ENCODE measurements around the gene FAM168A.

DNA sequence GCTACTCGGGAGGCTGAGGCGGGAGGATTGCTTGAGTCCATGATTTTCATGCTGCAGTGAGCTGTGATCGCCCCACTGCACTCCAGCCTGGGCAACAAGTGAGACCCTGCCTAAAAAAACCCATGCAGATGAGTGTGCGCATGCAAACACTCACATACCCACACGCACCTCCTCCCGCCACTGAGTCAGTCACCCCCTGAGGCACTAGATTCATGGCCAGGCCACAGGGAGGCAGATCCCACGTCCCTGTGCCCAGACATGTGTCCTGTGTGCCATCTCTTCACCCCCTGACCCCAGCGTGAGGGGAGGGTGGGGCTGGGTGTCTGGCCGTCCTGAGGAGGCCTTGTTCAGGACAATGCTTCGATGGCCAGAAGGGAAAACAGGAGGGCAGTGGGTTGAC lies 206.2 kb downstream of the FAM168A start:
- TF ChIP-seq SNAI2 (CRISPR knock-in tag; IDR thresholded peaks at IDR 0.05) (no peak), GLIS3 (CRISPR knock-in tag; IDR thresholded peaks at IDR 0.05) (no peak), RARB (CRISPR knock-in tag; IDR thresholded peaks at IDR 0.05) (no peak), ZFP3 (CRISPR knock-in tag; IDR thresholded peaks at IDR 0.05) (no peak), ZNF8 (CRISPR knock-in tag; IDR thresholded peaks at IDR 0.05) (no peak), OSR1 (CRISPR knock-in tag; IDR thresholded peaks at IDR 0.05) (no peak), TOX (CRISPR knock-in tag; IDR thresholded peaks at IDR 0.05; ENCODE audit: borderline replicate concordance) (no peak), ZNF70 (CRISPR knock-in tag; IDR thresholded peaks at IDR 0.05) (no peak), BACH2 (CRISPR knock-in tag; IDR thresholded peaks at IDR 0.05; ENCODE audit: borderline replicate concordance) (no peak), PPARA (CRISPR knock-in tag; IDR thresholded peaks at IDR 0.05; ENCODE audit: borderline replicate concordance) (no peak), ZFP30 (CRISPR knock-in tag; IDR thresholded peaks at IDR 0.05) (no peak), ESRRG (CRISPR knock-in tag; IDR thresholded peaks at IDR 0.05) (no peak), ARNTL (CRISPR knock-in tag; IDR thresholded peaks at IDR 0.05; ENCODE audit: borderline replicate concordance, low read depth) (no peak)
- TF ChIP-seq, protein P1, sequence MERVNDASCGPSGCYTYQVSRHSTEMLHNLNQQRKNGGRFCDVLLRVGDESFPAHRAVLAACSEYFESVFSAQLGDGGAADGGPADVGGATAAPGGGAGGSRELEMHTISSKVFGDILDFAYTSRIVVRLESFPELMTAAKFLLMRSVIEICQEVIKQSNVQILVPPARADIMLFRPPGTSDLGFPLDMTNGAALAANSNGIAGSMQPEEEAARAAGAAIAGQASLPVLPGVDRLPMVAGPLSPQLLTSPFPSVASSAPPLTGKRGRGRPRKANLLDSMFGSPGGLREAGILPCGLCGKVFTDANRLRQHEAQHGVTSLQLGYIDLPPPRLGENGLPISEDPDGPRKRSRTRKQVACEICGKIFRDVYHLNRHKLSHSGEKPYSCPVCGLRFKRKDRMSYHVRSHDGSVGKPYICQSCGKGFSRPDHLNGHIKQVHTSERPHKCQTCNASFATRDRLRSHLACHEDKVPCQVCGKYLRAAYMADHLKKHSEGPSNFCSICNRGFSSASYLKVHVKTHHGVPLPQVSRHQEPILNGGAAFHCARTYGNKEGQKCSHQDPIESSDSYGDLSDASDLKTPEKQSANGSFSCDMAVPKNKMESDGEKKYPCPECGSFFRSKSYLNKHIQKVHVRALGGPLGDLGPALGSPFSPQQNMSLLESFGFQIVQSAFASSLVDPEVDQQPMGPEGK (CRISPR knock-in tag; IDR thresholded peaks at IDR 0.05; ENCODE audit: borderline replicate concordance): no peak
